Umbilical cord (tissue), 2 donors: ENCODE measurements around the gene BMPR1B. TPM values are rescaled to one million over a fixed set of nuclear protein-coding genes. Genes with fewer than 3 reads are reported as not detected.

Source experiments
- DNase-seq: peaks from one replicate; pipeline ENCODE4 v3.0.0-alpha.2; 2015; ENCODE audit warnings: low spot score
- total RNA-seq: library from RNA; depleted of rRNA; stranded (reverse); fragments of >200 nt; gene quantifications from one replicate; pipeline ENCODE4 v1.2.3, GENCODE V29; 2014; ENCODE audit warnings: low replicate concordance; ENCODE audit not compliant: insufficient read depth

The BMPR1B gene
- total RNA-seq, 1 donor from 2014 or later, result 4.3 TPM

DNA sequence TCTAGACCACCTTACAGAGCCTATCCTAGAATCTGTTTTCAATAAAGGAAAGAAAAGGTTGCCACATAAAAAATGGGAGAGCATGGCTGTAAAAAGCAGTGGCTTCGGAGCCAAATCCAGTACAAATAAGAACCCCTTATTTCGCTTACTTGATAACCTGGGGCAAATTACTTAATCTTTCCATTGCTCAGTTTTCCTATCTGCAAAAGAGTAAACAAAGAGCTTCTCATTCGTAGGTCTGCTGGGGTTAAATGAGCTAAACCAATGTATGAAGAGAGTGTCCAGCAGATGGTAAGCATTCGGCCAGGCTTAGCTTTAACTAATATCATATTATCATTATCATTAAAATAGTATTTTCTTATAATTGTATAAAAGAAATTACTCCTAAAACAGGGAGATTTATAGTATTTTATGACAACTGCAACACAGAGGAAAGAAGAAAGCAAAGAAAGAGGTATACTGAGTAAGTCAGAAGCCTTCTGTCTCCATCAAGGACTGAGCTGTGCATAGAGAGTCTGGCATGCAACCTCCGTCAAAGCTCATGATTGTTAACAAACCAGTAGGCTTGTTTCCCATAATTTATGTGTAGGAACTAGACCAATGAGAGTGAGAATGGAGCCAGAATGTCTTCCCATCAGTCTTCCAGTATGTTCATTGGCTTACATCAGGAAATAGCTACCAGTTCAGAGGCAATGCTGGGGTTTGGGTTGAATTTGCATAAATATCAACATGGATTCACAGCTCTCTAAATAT, 426.1 kb downstream of the BMPR1B start:
- no peak for DNase-seq

GRCh38 chr4:95186666-95187065, 428.9 kb downstream of the BMPR1B start:
- DNase-seq, result no peak

DNA sequence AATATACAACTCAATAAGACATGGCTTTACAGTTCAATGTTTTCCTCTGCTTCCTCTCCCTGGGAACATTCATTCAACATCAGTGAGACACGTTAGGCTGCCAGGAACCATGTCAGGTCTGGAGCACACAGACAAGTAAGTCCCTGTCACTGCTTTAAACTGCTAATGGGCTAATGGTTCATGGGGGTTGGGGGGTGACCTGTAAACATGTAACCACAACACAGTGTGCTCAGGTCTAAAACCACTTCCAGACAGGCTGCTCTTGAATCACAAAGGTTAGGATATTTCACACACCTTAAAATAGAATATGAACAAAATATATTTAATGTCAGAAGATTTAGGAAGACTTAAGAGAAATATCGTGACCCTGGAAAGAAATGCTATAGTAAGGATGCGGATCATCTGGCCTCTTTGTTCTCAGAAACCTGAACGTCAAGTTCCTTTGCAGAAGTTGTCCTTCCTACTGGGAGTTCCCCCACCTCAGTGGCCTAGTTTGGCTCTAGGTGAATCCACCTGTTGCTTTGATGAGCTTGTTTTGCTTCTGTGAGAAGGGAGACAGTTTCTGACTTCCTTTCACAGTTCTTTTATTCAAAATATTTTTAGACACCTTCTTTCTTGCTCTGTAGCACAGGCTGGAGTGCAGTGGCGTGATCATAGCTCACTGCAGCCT, 431.1 kb downstream of the BMPR1B start:
- no peak for DNase-seq

GRCh38 chr4:95190751-95191436, 433.1 kb downstream of the BMPR1B start:
- peak; percentile 43 for DNase-seq

DNA sequence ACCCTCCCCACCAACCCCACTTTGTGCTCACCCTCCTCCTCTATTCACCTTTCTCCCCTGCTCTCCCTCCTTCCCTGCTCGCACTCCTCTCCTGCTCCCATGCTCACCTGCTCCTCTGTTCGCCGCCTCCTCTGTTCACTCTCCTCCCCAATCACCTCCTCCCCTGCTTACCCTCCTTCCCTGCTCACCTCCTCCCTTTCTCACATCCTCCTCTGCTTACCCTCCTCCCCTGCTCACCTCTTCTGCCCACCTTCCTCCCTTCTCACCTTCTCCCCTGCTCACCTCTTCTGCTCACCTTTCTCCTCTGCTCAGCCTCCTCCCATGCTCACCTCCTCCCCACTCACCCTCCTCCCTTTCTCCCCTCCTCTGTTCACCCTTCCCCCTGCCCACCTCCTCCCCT, 433.8 kb downstream of the BMPR1B start:
- DNase-seq, result no peak

DNA sequence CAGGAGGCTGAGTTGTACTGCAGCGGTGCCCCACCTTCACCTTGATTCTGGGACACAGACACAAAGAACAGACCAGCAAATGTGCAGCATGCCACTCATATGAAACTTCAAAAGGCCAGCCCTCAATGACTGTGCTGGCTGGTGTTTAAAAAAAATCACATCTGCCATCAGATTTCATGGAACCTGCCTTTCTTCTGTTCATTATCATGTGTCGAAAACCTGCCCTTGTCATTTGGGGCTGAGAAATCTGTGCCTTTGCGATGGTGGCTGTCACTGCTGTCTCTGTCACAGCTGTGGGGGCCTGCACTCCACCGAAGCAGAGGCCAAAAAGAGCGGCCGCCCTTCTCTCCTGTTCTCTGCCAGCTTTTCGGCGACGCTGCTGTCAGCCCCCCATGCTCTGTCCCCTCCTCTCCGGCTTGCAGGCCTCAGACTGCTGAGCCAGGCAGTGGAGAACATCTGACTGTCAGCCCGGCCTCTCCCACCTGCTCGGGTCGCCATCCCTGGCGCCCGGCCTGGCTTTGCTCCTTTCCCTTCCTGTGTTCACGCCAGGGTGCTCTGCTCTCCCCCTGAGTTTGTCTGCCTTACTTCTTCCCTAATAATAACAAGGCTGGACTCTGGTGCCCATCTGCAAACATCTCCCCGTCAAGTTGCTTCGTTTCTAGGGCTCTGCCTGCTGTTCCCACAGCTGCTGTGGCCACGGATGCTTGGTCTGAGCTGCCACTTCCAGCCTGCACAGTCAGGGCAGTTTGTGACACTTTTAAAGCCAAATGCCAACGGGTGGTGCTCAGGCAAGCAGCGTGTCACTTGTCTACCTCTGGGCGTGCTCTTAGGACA, 435.9 kb downstream of the BMPR1B start:
- DNase-seq, result no peak

DNA sequence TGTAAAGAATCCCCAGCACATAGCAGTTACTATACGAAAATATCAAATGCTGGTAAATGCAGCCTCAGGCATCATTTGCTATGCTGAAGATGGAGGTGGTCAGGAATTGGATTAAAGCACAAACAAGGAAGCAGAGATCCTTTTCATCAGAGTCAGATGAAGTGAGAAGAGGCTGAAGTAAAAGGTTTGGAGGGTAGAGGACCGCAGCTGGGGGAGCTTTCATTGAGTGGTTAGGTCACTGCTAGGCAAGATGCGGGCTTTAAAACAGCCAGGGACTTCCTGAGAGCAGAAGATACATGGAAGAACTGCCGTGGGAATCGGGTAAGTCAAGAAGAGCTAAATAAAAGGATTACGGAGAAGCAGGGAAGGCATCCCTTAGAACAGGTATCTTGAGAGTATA, 439.6 kb downstream of the BMPR1B start:
- DNase-seq, result no peak

DNA sequence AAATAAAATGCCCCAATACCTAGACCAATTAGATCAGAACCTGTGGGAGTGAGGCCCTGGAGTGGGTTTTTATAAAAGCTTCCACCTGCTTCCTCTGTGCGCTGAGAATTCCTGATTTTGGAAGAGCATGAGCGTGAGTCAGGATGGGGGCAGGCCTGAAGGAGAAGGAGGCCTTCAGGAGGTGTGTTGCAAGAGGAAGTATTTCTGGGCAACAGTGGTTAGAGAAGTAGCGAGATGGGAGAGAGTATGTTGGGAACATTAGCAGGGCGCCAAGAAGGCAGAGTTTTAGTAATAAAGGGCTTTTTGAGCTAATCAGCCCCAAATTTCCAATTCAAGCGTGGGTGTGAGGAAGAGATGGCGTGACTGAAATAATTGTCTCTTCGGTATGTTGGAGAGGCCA, 441.2 kb downstream of the BMPR1B start:
- no peak for DNase-seq

DNA sequence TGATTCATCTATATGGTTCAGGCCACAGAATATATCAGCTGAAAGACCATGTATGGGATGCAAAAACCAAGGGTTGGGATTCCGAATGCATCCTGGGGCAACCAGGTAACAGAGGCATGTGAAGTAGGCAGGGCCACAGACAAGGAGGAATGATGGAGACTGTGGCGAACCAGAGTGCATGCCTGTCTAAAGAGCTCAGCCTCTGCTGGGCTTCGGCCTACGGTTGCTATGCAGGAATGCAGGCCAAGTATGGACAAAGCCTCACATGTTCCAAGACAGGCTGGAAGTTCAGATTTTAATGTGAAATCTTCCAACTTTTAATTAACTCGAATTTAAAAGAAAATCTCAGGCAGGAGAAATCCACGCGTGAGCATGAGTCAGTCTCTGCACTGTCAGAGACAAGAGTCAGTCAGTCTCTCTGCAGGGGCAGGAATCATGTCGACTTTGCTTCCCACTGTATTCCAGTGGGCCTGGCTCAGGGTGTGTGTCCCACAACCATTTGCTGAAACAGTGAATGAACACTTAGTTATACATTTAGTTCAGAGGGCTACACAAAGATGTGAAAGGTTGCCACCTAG, 446.6 kb downstream of the BMPR1B start:
- DNase-seq, result peak; percentile 41

DNA sequence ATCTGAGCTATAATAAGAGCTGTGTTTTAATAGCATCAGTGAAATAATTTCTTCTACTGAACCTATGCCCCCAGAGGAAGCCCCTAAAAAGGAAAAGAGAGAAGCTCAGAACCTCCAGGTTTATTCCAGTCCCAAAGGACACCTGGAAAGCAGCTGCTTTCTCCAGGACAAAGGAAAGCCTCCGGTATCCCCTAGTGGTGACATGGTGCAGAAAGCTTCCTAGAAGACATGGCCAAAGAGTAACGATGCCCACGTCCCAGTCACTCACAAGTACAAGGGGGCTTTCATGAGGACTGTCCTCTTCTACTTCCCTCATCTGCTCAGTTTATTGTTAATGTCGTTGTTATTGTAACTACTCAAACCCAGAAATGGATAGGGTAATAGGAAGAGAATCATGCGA, 447.1 kb downstream of the BMPR1B start:
- no peak for DNase-seq
